ENCODE results near the gene VCAN.
"Not testable (repeated sequence)": the region's sequence is repeated elsewhere in the genome, so short reads cannot be mapped to it uniquely, and the experiment has no call there.

VCAN gene

DNA sequence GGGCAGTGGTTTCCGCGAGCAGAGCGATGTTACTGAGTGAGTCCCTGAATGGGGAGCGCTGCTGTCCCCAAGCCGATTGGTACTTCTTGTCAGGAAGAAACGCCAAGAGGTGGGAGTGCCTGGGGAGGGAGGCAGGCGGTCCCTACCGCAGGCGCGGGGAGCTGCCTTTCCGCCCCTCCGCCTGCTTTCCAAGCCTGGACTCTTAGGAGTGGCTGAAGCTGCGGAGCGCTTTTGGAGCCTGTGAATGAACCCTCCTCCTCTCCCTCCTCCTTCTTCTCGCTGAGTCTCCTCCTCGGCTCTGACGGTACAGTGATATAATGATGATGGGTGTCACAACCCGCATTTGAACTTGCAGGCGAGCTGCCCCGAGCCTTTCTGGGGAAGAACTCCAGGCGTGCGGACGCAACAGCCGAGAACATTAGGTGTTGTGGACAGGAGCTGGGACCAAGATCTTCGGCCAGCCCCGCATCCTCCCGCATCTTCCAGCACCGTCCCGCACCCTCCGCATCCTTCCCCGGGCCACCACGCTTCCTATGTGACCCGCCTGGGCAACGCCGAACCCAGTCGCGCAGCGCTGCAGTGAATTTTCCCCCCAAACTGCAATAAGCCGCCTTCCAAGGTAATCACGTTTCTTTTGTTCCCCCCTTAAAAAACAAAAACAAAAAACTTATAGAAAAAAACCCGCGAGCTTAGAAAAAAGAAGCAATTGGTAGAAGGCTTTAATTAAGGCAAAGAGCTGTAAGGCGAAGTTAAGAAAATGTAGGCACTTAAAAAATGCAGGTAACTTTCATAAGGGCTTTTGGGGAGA lies at the start of gene VCAN:
VCAN (plus strand) TSS at position 340 of the 808 bp plus-strand sequence. CDS start 11,775 bp downstream, outside the sequence.
- no peak for DNase-seq

- DNase-seq = no peak
Observed at GRCh38 chr5:83422284-83422683, 49.3 kb upstream of the VCAN start.

GRCh38 chr5:83426855-83427254 lies 44.7 kb upstream of the VCAN start:
- no peak for DNase-seq

DNA sequence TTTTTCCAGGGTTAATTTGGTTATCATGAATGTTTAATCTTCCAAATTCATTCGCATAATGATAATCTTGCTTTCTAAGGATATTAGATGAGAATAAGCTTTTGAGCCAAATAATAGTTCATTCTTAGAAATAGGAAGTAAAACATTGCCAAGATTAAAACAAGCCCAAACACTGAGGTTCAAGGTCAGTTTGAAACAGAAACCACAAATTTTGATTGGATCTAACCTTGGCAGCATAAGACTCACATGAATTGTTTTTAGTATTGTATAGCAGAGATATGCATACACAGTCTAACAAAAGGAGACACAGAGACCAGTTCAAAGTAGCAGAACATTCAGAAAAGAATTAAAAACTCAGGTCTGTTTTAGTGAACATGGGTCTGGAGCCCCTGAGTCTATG lies 43.4 kb upstream of the VCAN start:
- no peak for DNase-seq

- DNase-seq = no peak
Observed at GRCh38 chr5:83428890-83429289, 42.7 kb upstream of the VCAN start.

GRCh38 chr5:83430130-83431010 lies 41.2 kb upstream of the VCAN start:
- peak; percentile 15 to 25 for DNase-seq

- no peak for DNase-seq
Observed at GRCh38 chr5:83433891-83434290, 37.7 kb upstream of the VCAN start.

DNA sequence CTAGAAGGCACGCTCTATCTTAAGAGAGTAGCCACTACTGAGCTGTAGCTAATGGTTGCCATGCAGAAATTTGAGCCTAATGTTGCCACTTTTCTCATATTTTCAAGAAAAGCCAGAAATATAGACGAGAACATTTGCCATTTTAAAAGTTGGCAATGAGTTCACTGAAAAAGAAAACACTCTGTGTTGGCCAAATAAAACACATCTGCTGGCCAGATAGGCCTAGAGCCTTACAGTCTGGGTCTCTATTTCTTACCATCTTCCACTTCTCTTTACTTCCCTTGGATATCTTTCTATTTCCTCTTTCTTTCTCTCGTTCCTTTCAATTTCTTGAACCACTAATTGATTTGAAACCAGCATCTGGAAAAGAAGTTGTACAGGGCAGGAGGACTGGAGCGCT lies 36.6 kb upstream of the VCAN start:
- DNase-seq = no peak

DNA sequence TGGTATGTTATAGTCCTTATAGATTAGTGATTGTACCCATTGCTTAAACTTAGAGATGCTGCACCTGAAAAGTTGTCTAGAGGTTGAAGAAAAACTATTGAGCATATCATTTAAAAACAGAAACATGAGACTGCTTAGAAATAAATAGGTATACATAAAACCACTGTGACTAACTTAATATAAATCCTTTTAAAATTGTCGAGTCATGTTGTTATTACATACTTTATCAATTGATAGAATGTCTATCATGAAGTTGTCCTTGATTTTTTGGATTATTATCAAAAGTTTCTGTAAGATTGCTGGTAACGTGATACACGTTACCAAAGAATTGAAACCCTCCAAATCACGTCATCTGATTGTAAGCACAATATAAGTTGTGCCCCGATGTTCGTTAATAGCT lies 35.3 kb upstream of the VCAN start:
- no peak for DNase-seq

- not testable (repeated sequence) for DNase-seq
Observed at GRCh38 chr5:83437697-83438096, 33.8 kb upstream of the VCAN start.

- no peak for DNase-seq
Observed at GRCh38 chr5:83440826-83441225, 30.7 kb upstream of the VCAN start.

DNA sequence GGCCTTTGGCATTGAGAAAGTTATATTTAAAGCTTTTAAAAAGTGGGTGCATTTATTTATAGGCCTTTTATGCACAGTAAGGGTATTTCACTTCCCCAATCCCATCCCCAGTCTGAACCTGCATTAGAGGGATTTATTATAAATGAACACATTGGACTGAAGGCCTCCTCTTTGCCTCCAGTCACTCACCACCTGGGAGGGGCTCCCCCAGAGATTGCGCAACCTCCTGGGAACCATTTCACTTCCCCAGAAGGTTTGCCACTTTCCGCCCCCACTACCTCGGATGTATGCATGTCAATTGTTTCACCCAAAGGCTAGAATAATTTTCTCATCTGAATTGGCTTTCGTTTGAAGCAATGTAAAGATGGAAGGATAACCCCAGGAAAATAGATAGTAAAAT lies 29.8 kb upstream of the VCAN start:
- no peak for DNase-seq

DNA sequence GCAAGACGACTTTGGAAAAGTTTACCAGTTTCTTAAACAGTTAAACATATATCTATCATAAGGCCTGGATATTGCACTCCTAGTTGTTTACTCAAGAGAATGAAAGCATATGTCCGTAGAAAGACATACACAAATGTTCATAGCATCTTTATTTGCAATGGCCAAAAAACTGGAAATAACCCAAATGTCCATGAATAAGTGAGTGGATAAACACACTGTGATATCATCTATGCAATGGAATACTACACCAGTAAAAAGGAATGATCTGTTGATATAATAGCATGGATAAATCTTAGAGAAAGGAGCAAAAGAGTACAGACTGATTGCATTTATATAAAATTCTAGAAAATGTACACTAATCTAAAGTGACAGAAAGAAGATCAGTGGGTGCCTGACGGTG lies 28.0 kb upstream of the VCAN start:
- no peak for DNase-seq

- no peak for DNase-seq
Observed at GRCh38 chr5:83444445-83444844, 27.1 kb upstream of the VCAN start.

- no peak for DNase-seq
Observed at GRCh38 chr5:83446253-83446947, 25.1 kb upstream of the VCAN start.

DNA sequence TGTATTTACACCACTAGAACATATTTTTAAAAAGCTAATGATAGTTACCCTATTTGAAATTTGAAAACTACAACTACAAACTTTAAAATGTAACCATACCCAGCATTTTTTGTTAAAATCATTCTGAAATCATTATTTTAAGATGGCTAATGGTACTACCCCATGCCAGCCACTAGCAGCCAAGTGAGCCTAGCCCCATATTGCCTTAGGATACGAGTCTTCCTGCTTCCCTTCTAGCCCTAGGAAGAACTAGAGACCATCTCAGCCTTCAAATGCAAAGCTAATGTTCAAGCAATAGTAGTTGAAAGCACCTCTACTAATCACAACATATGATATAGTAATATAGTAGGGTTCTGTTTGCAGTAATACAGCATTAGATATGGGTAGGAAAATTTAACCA lies 24.0 kb upstream of the VCAN start:
- DNase-seq = no peak

DNA sequence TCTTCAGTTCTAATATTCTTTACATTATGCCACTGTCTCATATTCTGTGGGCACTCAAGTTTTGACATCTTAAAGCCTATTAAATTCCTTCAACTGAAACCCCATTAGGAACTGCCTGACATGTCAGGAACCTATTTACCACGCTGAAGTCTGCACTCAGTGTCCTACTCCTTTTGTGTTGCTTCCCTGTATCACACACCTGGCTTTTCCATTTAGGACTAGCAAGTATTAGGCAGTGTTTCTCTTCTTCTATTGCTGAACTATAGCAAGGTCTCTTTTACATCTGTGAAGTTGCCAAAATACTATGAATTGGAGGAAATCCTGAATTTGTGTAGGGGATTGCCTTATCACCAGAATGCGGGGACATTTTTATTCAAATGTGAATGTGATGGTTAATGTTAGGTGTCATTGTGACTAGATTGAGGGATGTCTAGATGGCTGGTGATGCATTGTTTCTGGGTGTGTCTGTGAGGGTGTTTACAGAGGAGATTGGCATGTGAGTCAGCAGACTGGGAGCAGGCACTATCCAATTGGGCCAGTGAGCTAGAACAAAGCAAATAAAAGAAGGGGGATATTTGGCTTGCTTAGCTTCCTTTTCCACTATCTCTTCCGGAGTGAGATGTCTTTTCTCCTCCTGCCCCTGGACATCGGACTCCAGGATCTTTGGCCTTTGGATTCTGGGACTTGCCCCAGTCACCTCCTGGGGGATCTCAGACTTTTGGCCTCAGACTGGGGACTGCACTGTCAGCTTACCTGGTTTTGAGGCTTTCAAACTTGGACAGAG lies 21.2 kb upstream of the VCAN start:
- DNase-seq = no peak

DNA sequence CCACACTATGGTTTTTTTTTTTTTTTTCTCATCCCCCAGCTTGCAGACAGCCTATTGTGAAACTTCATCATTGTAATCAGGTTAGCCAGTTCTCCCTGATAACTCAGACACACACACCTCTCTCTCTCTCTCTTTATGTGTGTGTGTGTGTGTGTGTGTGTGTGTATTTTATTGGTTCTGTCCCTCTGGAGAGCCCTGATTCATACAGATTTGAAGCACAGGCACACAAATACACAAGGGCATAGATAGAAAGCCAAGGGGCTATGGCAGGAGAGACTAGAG lies 20.6 kb upstream of the VCAN start:
- DNase-seq = no peak

- DNase-seq = no peak
Observed at GRCh38 chr5:83451955-83452354, 19.6 kb upstream of the VCAN start.

DNA sequence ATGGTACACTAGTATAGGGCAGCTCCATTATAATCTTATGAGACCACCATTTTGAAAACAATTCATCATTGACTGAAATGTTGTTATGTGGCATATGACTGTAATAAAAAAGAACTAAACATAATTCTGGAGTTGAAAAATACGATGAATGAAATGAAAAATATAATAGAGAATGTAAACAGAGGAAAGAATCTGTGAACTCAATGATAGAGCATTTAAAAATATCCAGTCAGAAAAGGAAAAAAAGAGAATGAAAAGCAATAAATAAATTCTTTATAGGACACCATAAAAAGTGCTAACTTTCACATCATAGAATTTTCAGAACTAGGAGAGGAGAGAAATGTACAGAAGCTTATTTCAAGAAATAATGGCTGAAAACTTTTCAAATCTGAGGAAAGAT lies 17.6 kb upstream of the VCAN start:
- DNase-seq = no peak

DNA sequence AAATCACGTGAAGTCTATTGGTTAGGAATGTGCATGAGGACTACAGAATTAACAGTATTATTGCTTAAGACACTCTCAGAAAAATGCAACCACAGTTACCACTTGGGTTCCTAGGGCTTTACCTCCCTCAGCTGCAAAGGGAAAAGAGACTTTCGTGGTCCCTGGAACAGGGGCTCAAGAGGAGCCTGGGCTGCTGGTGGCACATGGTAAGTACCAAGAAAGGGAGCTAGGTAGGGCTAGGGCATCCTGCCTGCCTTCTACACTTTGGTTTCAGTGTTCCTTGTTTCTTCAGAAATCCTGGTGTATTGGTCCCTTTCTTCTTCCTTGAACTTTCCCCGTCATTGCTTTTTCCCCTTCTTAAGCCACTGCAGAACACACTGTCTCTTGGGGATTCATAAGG lies 7.3 kb upstream of the VCAN start:
- no peak for DNase-seq

DNA sequence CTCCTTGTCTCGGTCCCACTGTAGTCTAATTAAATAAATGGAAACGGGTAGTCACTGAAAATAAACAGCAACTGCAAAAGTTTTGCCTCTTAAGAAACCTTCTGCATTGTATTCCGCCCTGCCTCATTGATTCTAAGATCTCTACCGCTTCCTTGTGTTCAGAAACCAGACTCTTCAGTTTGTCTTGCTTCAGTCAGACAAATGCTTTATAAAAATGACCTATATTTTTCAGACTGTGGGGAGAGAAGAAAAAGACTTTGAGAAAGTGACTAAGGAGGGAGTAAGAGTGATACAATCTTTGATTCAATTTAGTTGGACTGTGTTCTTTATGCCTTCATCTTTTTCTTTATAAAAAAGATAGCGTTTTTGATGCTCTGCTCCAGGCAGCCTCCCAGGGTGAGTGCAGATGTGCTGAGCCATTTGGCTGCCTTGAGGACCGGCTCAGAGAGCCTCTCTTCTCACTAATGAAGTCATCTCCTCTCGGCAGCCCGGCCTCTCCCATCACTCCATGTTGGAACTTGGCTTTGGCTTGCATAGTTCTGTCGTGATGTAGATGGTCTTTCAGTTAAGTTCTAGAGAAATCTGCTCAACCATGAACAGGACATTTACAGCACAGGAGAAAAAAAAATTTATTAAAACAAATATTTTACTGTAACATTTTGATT lies 4.0 kb upstream of the VCAN start:
- DNase-seq = no peak

Data from stimulated activated CD4-positive, alpha-beta T cell treated with anti-CD3 and anti-CD28 coated beads, Interleukin-4, amount 100 ng/mL, for 4 hours (primary cell).